Upper lobe of left lung (tissue), 4 donors: Measurements from ENCODE around the gene GATD1.

Experiments
- CTCF ChIP-seq, 6 experiments: fragments of 450-650 bp in 4 of 6; fragments of 200-600 bp in 2 of 6; sonication (generic) in 2 of 6; IDR thresholded peaks; one replicate each; pipeline ENCODE4 v1.5.1; 2016 to 2019; ENCODE audit warnings: antibody characterized with exemption in 6 of 6
- EP300 ChIP-seq, 4 donors: sonication (generic); formaldehyde crosslinking; IDR thresholded peaks; one replicate each; pipeline ENCODE4 v1.5.1; 2017; ENCODE audit warnings: antibody characterized with exemption in 4 of 4, control low read depth in 2 of 4

- TF ChIP-seq CTCF (IDR thresholded peaks at IDR 0.05) (no peak), EP300 (IDR thresholded peaks at IDR 0.05) (no peak)
Observed at GRCh38 chr11:803467-803742, 26.1 kb upstream of the GATD1 start.
